ENCODE data around the gene RILPL1. TPM values are rescaled to one million over a fixed set of nuclear protein-coding genes. Genes with fewer than 3 reads are reported as not detected.
"Not testable (repeated sequence)": the region's sequence is repeated elsewhere in the genome, so short reads cannot be mapped to it uniquely, and the experiment has no call there.

RILPL1 gene
- total and polyA plus RNA-seq, 2 of the 4 experiments (the other 2 are of a cell fraction), result 11.1 to 19.8 TPM

DNA sequence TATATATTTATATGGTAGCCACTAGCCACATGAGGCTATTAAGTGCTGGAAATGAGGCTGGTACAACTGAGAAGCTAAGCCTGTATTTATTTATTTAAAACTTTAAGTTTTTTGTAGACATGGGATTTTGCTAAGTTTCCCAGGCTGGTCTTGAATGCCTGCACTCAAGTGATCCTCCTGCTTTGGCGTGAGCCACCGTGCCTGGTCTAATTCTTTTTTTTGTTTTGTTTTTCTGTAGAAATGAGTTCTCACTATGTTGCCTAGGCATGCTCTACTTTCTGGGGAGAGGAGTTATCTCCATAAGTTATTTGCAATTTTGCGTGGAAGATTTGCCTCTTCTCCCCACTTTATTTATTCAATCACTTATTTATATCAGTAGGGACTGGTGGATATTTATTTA is 80.4 kb downstream of the RILPL1 start:
- POLR2A ChIA-PET (ENCODE audit: unreplicated experiment), result no interaction called here
- H4K8ac ChIP-seq (ENCODE audit: low read depth in 2 of 2, low read length in 2 of 2), result no peak overlapping the region
- ATAC-seq (ENCODE audit: low read depth) (no peak), DNase-seq (no peak)
- no peak overlapping the region for H4K5ac ChIP-seq (ENCODE audit: low read depth, low read length)
- intact Hi-C loops (cut with micrococcal nuclease) (no loop called here), in situ Hi-C loops (cut with MboI; ENCODE audit: low sequenced_read_pairs) (no loop called here), dilution Hi-C loops (cut with HindIII; ENCODE audit: low sequenced_read_pairs, unreplicated experiment) (no loop called here)
- no peak overlapping the region for H2AFZ ChIP-seq (replicated peaks; ENCODE audit: low read length, poor library complexity)
- H3K56ac ChIP-seq (ENCODE audit: extremely low read depth, insufficient read depth, low read length), result no peak overlapping the region
- H2BK15ac ChIP-seq (ENCODE audit: low read depth, low read length), result no peak overlapping the region
- BruUV-seq (replicated peaks), result no TSS peak
- peaks cover 4% of the 10 kb centered on the region; the same call in 1 of the 2 replicates for H3K9me1 ChIP-seq (ENCODE audit: insufficient read depth, low read length)
- no peak for TF ChIP-seq BHLHE40 (IDR thresholded peaks at IDR 0.05; ENCODE audit: low read depth, low read length)
- no peak for TF ChIP-seq CEBPB (IDR thresholded peaks at IDR 0.05; ENCODE audit: low read depth, low read length)
- no peak for TF ChIP-seq CHD1 (IDR thresholded peaks at IDR 0.05; ENCODE audit: low read depth, low read length)
- TF ChIP-seq, protein P1, sequence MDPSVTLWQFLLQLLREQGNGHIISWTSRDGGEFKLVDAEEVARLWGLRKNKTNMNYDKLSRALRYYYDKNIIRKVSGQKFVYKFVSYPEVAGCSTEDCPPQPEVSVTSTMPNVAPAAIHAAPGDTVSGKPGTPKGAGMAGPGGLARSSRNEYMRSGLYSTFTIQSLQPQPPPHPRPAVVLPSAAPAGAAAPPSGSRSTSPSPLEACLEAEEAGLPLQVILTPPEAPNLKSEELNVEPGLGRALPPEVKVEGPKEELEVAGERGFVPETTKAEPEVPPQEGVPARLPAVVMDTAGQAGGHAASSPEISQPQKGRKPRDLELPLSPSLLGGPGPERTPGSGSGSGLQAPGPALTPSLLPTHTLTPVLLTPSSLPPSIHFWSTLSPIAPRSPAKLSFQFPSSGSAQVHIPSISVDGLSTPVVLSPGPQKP (IDR thresholded peaks at IDR 0.05; ENCODE audit: borderline replicate concordance, low read depth, low read length), result no peak
- no peaks in the 10 kb centered on the region for H3K27me3 ChIP-seq (ENCODE audit: control insufficient read depth, insufficient read depth, low read length)
- no peak overlapping the region for H2BK120ac ChIP-seq (ENCODE audit: low read depth, low read length)
- no peaks in the 10 kb centered on the region for H3K36me3 ChIP-seq (ENCODE audit: control insufficient read depth, insufficient read depth, low read length)
- no peak overlapping the region for H3K18ac ChIP-seq (ENCODE audit: low read depth, low read length)
- H3K4me3 ChIP-seq (ENCODE audit: insufficient read depth, low read depth, low read length), result no peak overlapping the region
- CTCF ChIA-PET, result no interaction called here
- no peaks in the 10 kb centered on the region for H4K20me1 ChIP-seq (ENCODE audit: insufficient read depth, low read length)
- no peak overlapping the region for H3K9ac ChIP-seq (ENCODE audit: low read depth, low read length)
- H3K4ac ChIP-seq (ENCODE audit: low read depth, low read length), result no peak overlapping the region
- H4K91ac ChIP-seq (ENCODE audit: insufficient read depth, low read depth, low read length), result no peak overlapping the region
- H3K79me1 ChIP-seq (ENCODE audit: low read depth in 1 of 2, low read length in 2 of 2), result no peaks in the 10 kb centered on the region
- no CpG with 5 or more reads among the region's 3 CpGs for WGBS, 2 experiments (ENCODE audit: extremely low coverage in 2 of 2, insufficient read length in 1 of 2)
- no peak overlapping the region for H3K27ac ChIP-seq (ENCODE audit: insufficient read depth, low read length)
- H3K4me1 ChIP-seq (ENCODE audit: control insufficient read depth, insufficient read depth, low read length), result no peaks in the 10 kb centered on the region; the same call in 1 of the 2 replicates
- H3K23ac ChIP-seq (ENCODE audit: low read depth, low read length), result no peak overlapping the region
- H2AK5ac ChIP-seq (ENCODE audit: low read depth, low read length), result no peak overlapping the region
- no peak overlapping the region for H2BK5ac ChIP-seq (ENCODE audit: low read depth, low read length, poor library complexity, severe bottlenecking)
- H3K4me2 ChIP-seq (ENCODE audit: low read depth, low read length), result no peak overlapping the region
- no peak overlapping the region for H3K14ac ChIP-seq (replicated peaks; ENCODE audit: low read depth, low read length)
- no peak overlapping the region for H2AK9ac ChIP-seq (replicated peaks; ENCODE audit: low read depth, low read length, poor library complexity)
- no peaks in the 10 kb centered on the region for H3K9me3 ChIP-seq (ENCODE audit: control insufficient read depth, insufficient read depth, low read length)
- H2BK20ac ChIP-seq (ENCODE audit: low read depth, low read length), result no peak overlapping the region

DNA sequence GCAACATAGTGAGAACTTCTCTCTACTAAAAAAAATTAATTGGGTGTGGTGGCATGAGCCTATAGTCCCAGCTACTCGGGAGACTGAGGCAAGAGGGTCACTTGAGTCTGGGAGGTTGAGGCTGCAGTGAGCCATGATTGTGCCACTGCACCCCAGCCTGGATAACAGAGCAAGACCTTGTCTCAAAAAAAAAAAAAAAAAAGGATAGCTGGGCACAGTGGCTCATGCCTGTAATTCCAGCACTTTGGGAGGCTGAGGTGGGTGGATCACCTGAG is 81.3 kb downstream of the RILPL1 start:
- H3K4me2 ChIP-seq (ENCODE audit: low read depth, low read length); H4K5ac ChIP-seq (ENCODE audit: low read depth, low read length); H3K27ac ChIP-seq (ENCODE audit: insufficient read depth, low read length); H3K9ac ChIP-seq (ENCODE audit: low read depth, low read length); H2BK15ac ChIP-seq (ENCODE audit: low read depth, low read length); intact Hi-C loops (cut with micrococcal nuclease); H3K4ac ChIP-seq (ENCODE audit: low read depth, low read length); H4K20me1 ChIP-seq (ENCODE audit: insufficient read depth, low read length); H3K79me1 ChIP-seq (ENCODE audit: low read depth in 1 of 2, low read length in 2 of 2); H2AFZ ChIP-seq (replicated peaks; ENCODE audit: low read length, poor library complexity); H3K36me3 ChIP-seq (ENCODE audit: control insufficient read depth, insufficient read depth, low read length); CTCF ChIA-PET; H3K18ac ChIP-seq (ENCODE audit: low read depth, low read length); H2BK5ac ChIP-seq (ENCODE audit: low read depth, low read length, poor library complexity, severe bottlenecking); H2BK20ac ChIP-seq (ENCODE audit: low read depth, low read length); BruUV-seq (replicated peaks); H3K23ac ChIP-seq (ENCODE audit: low read depth, low read length); POLR2A ChIA-PET (ENCODE audit: unreplicated experiment); H3K4me3 ChIP-seq (ENCODE audit: insufficient read depth, low read depth, low read length); ATAC-seq (ENCODE audit: low read depth); in situ Hi-C loops (cut with MboI; ENCODE audit: low sequenced_read_pairs); H3K4me1 ChIP-seq (ENCODE audit: control insufficient read depth, insufficient read depth, low read length); H4K91ac ChIP-seq (ENCODE audit: insufficient read depth, low read depth, low read length); H2BK120ac ChIP-seq (ENCODE audit: low read depth, low read length); H4K8ac ChIP-seq (ENCODE audit: low read depth in 2 of 2, low read length in 2 of 2); H2AK5ac ChIP-seq (ENCODE audit: low read depth, low read length); dilution Hi-C loops (cut with HindIII; ENCODE audit: low sequenced_read_pairs, unreplicated experiment); H3K27me3 ChIP-seq (ENCODE audit: control insufficient read depth, insufficient read depth, low read length); H2AK9ac ChIP-seq (replicated peaks; ENCODE audit: low read depth, low read length, poor library complexity); H3K56ac ChIP-seq (ENCODE audit: extremely low read depth, insufficient read depth, low read length); H3K9me3 ChIP-seq (ENCODE audit: control insufficient read depth, insufficient read depth, low read length); H3K9me1 ChIP-seq (ENCODE audit: insufficient read depth, low read length); DNase-seq; H3K14ac ChIP-seq (replicated peaks; ENCODE audit: low read depth, low read length): not testable (repeated sequence)
- no CpG with 5 or more reads among the region's 1 CpG for WGBS, 2 experiments (ENCODE audit: extremely low coverage in 2 of 2, insufficient read length in 1 of 2)
